Endothelial cell of umbilical vein (primary cell): ENCODE measurements around the gene PKNOX2.

Experiments used
- MAX ChIP-seq: IDR thresholded peaks from 2 replicates; pipeline ENCODE4 v1.6.1; 2011; ENCODE audit not compliant: insufficient read depth, insufficient read length
- POLR2AphosphoS5 ChIP-seq: IDR thresholded peaks from 2 replicates; pipeline ENCODE4 v1.6.1; 2012; ENCODE audit warnings: low read depth, mild to moderate bottlenecking, control low read depth, low read length, moderate library complexity; ENCODE audit not compliant: insufficient read depth

GRCh38 chr11:125136001-125136400 is 28.6 kb upstream of the PKNOX2 start:
- TF ChIP-seq POLR2AphosphoS5 = no peak
- no peak for TF ChIP-seq MAX
